ENCODE data around the gene TUT7. TPM values are rescaled to one million over a fixed set of nuclear protein-coding genes. Genes with fewer than 3 reads are reported as not detected.

TUT7 gene
- total RNA-seq, 6 experiments from 2014 or later, result 22.5 to 46.7 (median 31.6) TPM

DNA sequence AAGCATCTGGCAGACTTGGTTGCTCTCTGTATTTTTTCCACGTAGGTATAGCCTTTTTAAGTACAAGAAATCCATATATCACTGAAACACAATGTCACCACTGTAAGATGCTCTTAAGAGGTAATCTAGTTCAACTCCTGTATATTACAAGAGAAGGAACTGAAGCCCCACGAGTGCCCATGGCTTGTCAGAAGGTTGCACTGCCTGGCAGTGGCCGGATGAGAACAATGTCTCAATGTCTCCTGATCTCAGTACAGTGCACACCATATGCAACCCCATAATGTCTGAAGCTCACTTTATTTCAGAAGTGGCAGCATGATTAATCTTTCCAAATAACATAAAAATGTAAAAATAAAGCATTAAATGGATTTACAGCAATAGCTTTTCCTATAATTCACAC is 27.7 kb downstream of the TUT7 start:
- Histone ChIP-seq H3K36me3 (peaks cover 6 to 77% (median 39%) of the 10 kb centered on the region in 4 donors), H3K4me1 (no peaks in the 10 kb centered on the region), H3K9me3 (no peaks in the 10 kb centered on the region), H3K27me3 (no peaks in the 10 kb centered on the region), H3K4me3 (no peak overlapping the region), H3K27ac (no peak overlapping the region)
- DNase-seq (no peak), ATAC-seq (no peak)
- intact Hi-C loops (cut with DNase I), result no loop called here
- 88% methylated on average over 3 of the region's 3 CpGs for WGBS (ENCODE audit: insufficient coverage, low coverage, low lambda C conversion rate, missing lambda C conversion rate)
- TF ChIP-seq CTCF (IDR thresholded peaks at IDR 0.05), result no peak
- no peak for TF ChIP-seq POLR2A (IDR thresholded peaks at IDR 0.05)

GRCh38 chr9:86324901-86325300 is 29.3 kb downstream of the TUT7 start:
- DNase-seq (no peak), ATAC-seq (no peak)
- intact Hi-C loops (cut with DNase I), result no loop called here
- Histone ChIP-seq H3K27me3 (no peaks in the 10 kb centered on the region), H3K27ac (no peak overlapping the region), H3K9me3 (no peaks in the 10 kb centered on the region), H3K36me3 (peaks cover 6 to 88% (median 41%) of the 10 kb centered on the region in 4 donors), H3K4me3 (no peak overlapping the region), H3K4me1 (no peaks in the 10 kb centered on the region)
- WGBS (ENCODE audit: insufficient coverage, low coverage, low lambda C conversion rate, missing lambda C conversion rate), result 95% methylated on average over 1 of the region's 1 CpG
- TF ChIP-seq CTCF (IDR thresholded peaks at IDR 0.05) (no peak), POLR2A (IDR thresholded peaks at IDR 0.05) (no peak)

DNA sequence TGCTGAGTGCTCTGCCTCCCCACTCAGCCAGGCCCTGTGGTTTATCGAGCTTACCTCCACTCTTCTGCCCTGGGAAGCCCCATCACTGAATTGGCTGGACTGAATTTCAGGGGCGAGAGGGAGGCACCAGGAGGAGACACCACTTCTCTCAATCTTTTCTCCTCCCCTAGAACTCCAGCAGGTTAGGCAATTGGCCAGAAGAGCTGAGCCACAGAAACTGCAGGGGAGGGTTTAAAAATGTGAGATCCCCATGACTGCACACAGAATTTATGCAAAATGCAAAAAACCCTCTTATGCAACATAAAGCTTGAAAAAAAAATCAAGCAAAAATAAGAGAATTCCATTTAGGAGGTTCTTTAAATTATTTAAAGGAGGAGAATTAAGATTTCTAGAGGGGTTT is 29.9 kb downstream of the TUT7 start:
- 61% methylated on average over 2 of the region's 2 CpGs for WGBS (ENCODE audit: insufficient coverage, low coverage, low lambda C conversion rate, missing lambda C conversion rate)
- peaks cover 6 to 88% (median 41%) of the 10 kb centered on the region in 4 donors for H3K36me3 ChIP-seq
- intact Hi-C loops (cut with DNase I), result no loop called here
- no peaks in the 10 kb centered on the region for H3K27me3 ChIP-seq
- no peaks in the 10 kb centered on the region for H3K4me1 ChIP-seq
- no peak overlapping the region for H3K27ac ChIP-seq
- ATAC-seq (no peak), DNase-seq (no peak)
- no peak overlapping the region for H3K4me3 ChIP-seq
- TF ChIP-seq CTCF (IDR thresholded peaks at IDR 0.05) (no peak), POLR2A (IDR thresholded peaks at IDR 0.05) (no peak)
- H3K9me3 ChIP-seq, result no peaks in the 10 kb centered on the region

GRCh38 chr9:86322973-86323644 is 31.1 kb downstream of the TUT7 start:
- ATAC-seq, result peak in 1 of 4 donors; percentile 45
- H3K27me3 ChIP-seq, result no peaks in the 10 kb centered on the region
- no peak for TF ChIP-seq POLR2A (IDR thresholded peaks at IDR 0.05)
- no peak for TF ChIP-seq CTCF (IDR thresholded peaks at IDR 0.05)

More at GRCh38 chr9:86322973-86323644, 31.1 kb downstream of the TUT7 start:
- no peak overlapping the region for H3K4me3 ChIP-seq
- WGBS (ENCODE audit: insufficient coverage, low coverage, low lambda C conversion rate, missing lambda C conversion rate), result 64% methylated on average over 7 of the region's 8 CpGs
- no peaks in the 10 kb centered on the region for H3K4me1 ChIP-seq
- H3K9me3 ChIP-seq, result no peaks in the 10 kb centered on the region
- H3K27ac ChIP-seq, result no peak overlapping the region
- H3K36me3 ChIP-seq, result peaks cover 7 to 95% (median 50%) of the 10 kb centered on the region in 4 donors
- intact Hi-C loops (cut with DNase I), result no loop called here
- no peak for DNase-seq
